GM12878 (cell line): Measurements from ENCODE around the gene CFAP54. TPM values are rescaled to one million over a fixed set of nuclear protein-coding genes. Genes with fewer than 3 reads are reported as not detected.

Experiments
- ATAC-seq: fragments of 200-7000 bp; cut with Tn5 transposase; 3 replicates; pipeline ENCODE4 v1.9.1; 2020; ENCODE audit warnings: mild to moderate bottlenecking, moderate library complexity
- BruUV-seq: library from RNA; stranded (reverse); fragments of 400-500 nt; replicated peaks from 2 replicates; lab custom pipeline; 2021; lab: Mats Ljungman, UMichigan
- CTCF ChIA-PET: fragments of 300-600 bp; sonication (Branson Sonifier 250); formaldehyde crosslinking; extraction: SDS; loops from one replicate; lab custom pipeline; 2021; ENCODE audit warnings: inconsistent platforms; lab: Yijun Ruan, JAX
- POLR2A ChIA-PET: fragments of 350-600 bp; formaldehyde crosslinking; extraction: SDS; loops from one replicate; lab custom pipeline; 2021; ENCODE audit warnings: inconsistent platforms; lab: Charles Lee
- RAD21 ChIA-PET: fragments of 300-600 bp; sonication (Branson Sonifier 250); formaldehyde crosslinking; loops from one replicate; lab custom pipeline; 2023; ENCODE audit warnings: antibody characterized with exemption; ENCODE audit not compliant: unreplicated experiment; lab: Charles Lee
- SMC1A ChIA-PET: fragments of 300-600 bp; sonication (Branson Sonifier 250); formaldehyde crosslinking; loops from one replicate; lab custom pipeline; 2023; ENCODE audit not compliant: unreplicated experiment, uncharacterized antibody; lab: Charles Lee
- DNase-seq: peaks from one replicate; pipeline ENCODE4 v3.0.0-alpha.2; 2011; ENCODE audit warnings: low read depth, low spot score
- FAIRE-seq: peaks from 3 replicates; lab custom pipeline; 2011; peaks lifted over from hg19 to GRCh38; lab: Jason Lieb, UNC
- H2AFZ ChIP-seq: 2 replicates; pipeline ENCODE4 v1.6.0; 2011; ENCODE audit warnings: low read depth, low read length, control low read depth; ENCODE audit not compliant: control insufficient read depth
- H3K27ac ChIP-seq: 2 replicates; pipeline ENCODE4 v1.5.1; 2011; ENCODE audit warnings: control low read depth; ENCODE audit not compliant: control insufficient read depth, insufficient read depth
- H3K27me3 ChIP-seq, 2 experiments: replicated peaks in 1 of 2; 2 replicates each; pipeline versions ENCODE4 v1.6.0 to v1.6.1; 2011; ENCODE audit warnings: low read length in 1 of 2; ENCODE audit not compliant: control insufficient read depth in 2 of 2, insufficient read depth in 2 of 2
- H3K36me3 ChIP-seq, 2 experiments: 2 replicates each; pipeline ENCODE4 v1.5.1; 2011; ENCODE audit warnings: low read length in 1 of 2; ENCODE audit not compliant: control insufficient read depth in 2 of 2, insufficient read depth in 2 of 2
- H3K4me1 ChIP-seq: 2 replicates; pipeline ENCODE4 v1.6.1; 2011; ENCODE audit warnings: mild to moderate bottlenecking, low read length, moderate library complexity, mixed read lengths; ENCODE audit not compliant: control insufficient read depth, insufficient read depth
- H3K4me2 ChIP-seq: 2 replicates; pipeline ENCODE4 v1.6.0; 2011; ENCODE audit warnings: control low read depth; ENCODE audit not compliant: control insufficient read depth, insufficient read depth
- H3K4me3 ChIP-seq: fragments of 200-600 bp; sonication (generic); 2 replicates; pipeline ENCODE4 v1.5.1; 2016
- H3K79me2 ChIP-seq: 2 replicates; pipeline ENCODE4 v1.6.0; 2011; ENCODE audit warnings: low read length; ENCODE audit not compliant: control insufficient read depth, insufficient read depth
- H3K9ac ChIP-seq: 2 replicates; pipeline ENCODE4 v1.8.0; 2011; ENCODE audit warnings: low read length, control low read depth, mixed read lengths; ENCODE audit not compliant: control insufficient read depth, insufficient read depth
- H3K9me3 ChIP-seq: replicated peaks from 3 replicates; pipeline ENCODE4 v1.5.1; 2011; ENCODE audit warnings: mild to moderate bottlenecking, low read length; ENCODE audit not compliant: control insufficient read depth, insufficient read depth
- H4K20me1 ChIP-seq: 2 replicates; pipeline ENCODE4 v1.6.0; 2011; ENCODE audit not compliant: control insufficient read depth, insufficient read depth
- CHD1 ChIP-seq: IDR thresholded peaks from 2 replicates; pipeline ENCODE4 v1.6.1; 2012; ENCODE audit warnings: low read depth, low read length, improper control_type of control experiment
- CREB1 ChIP-seq: IDR thresholded peaks from 2 replicates; pipeline ENCODE4 v1.6.1; 2012; ENCODE audit warnings: low read depth, mild to moderate bottlenecking, inconsistent platforms
- ETV6 ChIP-seq, 2 experiments: fragments of 450-650 bp in 1 of 2; IDR thresholded peaks in 1 of 2; conservative IDR thresholded peaks in 1 of 2; 2 replicates each; pipeline ENCODE4 v1.6.1; 2014; ENCODE audit warnings: antibody characterized with exemption in 1 of 2, borderline replicate concordance in 1 of 2, low read depth in 1 of 2, mild to moderate bottlenecking in 1 of 2, moderate library complexity in 1 of 2
- JUNB ChIP-seq: IDR thresholded peaks from 2 replicates; pipeline ENCODE4 v1.6.1; 2016; ENCODE audit warnings: antibody characterized with exemption, mild to moderate bottlenecking
- LARP7 ChIP-seq: fragments of 450-650 bp; IDR thresholded peaks from 2 replicates; pipeline ENCODE4 v1.6.1; 2017; ENCODE audit warnings: mild to moderate bottlenecking
- PKNOX1 ChIP-seq: fragments of 450-650 bp; IDR thresholded peaks from 2 replicates; pipeline ENCODE4 v1.6.1; 2016; ENCODE audit warnings: mild to moderate bottlenecking
- SMC3 ChIP-seq: IDR thresholded peaks from 2 replicates; pipeline ENCODE4 v1.6.1; 2011; ENCODE audit warnings: low read length, improper control_type of control experiment, borderline replicate concordance
- STAT3 ChIP-seq: IDR thresholded peaks from 2 replicates; pipeline ENCODE4 v1.6.1; 2011; ENCODE audit warnings: low read depth, low read length, improper control_type of control experiment
- ZBED1 ChIP-seq: IDR thresholded peaks from 2 replicates; pipeline ENCODE4 v1.6.1; 2016; ENCODE audit warnings: borderline replicate concordance
- ZBTB4 ChIP-seq: fragments of 450-650 bp; formaldehyde crosslinking; IDR thresholded peaks from 2 replicates; pipeline ENCODE4 v1.4.0; 2022; ENCODE audit warnings: mild to moderate bottlenecking, moderate library complexity
- ZNF274 ChIP-seq: IDR thresholded peaks from one replicate; pipeline ENCODE4 v1.8.0; 2011; ENCODE audit not compliant: insufficient read length, insufficient read depth
- ZNF622 ChIP-seq: fragments of 450-650 bp; IDR thresholded peaks from 2 replicates; pipeline ENCODE4 v1.6.1; 2017; ENCODE audit warnings: mild to moderate bottlenecking, inconsistent platforms
- WGBS: methylation state at CpG from one replicate; pipeline ENCODE4 v1.1.6; 2016; ENCODE audit warnings: low lambda C conversion rate; ENCODE audit not compliant: insufficient replicate concordance, insufficient coverage; ENCODE audit errors: missing lambda C conversion rate; 5-methylcytosine and 5-hydroxymethylcytosine counted together
- in situ Hi-C: fragments of 300-500 bp; cut with MboI; formaldehyde crosslinking; loops from 9 replicates; pipeline ENCODE4 v1.14.3; 2018; ENCODE audit warnings: mixed read lengths
- intact Hi-C: fragments of 100-400 bp; cut with micrococcal nuclease; formaldehyde crosslinking; loops from one replicate; pipeline ENCODE4 v1.14.2; 2022; ENCODE audit not compliant: unreplicated experiment
- polyA plus RNA-seq, 11 experiments: library from polyadenylated mRNA; depleted of rRNA in 4 of 11; unstranded in 6 of 11; stranded (reverse) in 5 of 11; fragments of >200 nt; fragmentation: Nextera tagmentation in 4 of 11; fragmentation: Illumina TruSeq in 1 of 11; extraction: Ambion mirVana in 4 of 11; extraction: Trizol in 1 of 11; gene quantifications; 1 replicate in 1 of 11; 2 replicates in 10 of 11; pipeline versions ENCODE4 v1.2.1 to v1.2.3, GENCODE V29; 2011 to 2016; ENCODE audit warnings: inconsistent platforms in 2 of 11, missing spikeins in 2 of 11, low read depth in 1 of 11
- total RNA-seq, 4 experiments: library from RNA; depleted of rRNA in 3 of 4; stranded (reverse); fragments of >200 nt in 3 of 4; fragmentation: Illumina TruSeq in 1 of 4; extraction: Trizol in 1 of 4; gene quantifications; 2 replicates each; pipeline versions ENCODE4 v1.2.1 to v1.2.3, GENCODE V29; 2013 to 2021

The CFAP54 gene
- total and polyA plus RNA-seq, 10 of the 15 experiments (the other 5 are each of a cell fraction or from before 2014, with no cell fraction given): 0.19 to 1.5 (median 0.56) TPM

GRCh38 chr12:96444399-96444798, 45.0 kb upstream of the CFAP54 start (continued):
- TF ChIP-seq ZBED1 (no peak), STAT3 (no peak), CHD1 (no peak), ZNF274 (no peak), ZBTB4 (CRISPR knock-in tag) (no peak), LARP7 (no peak)

GRCh38 chr12:96445691-96446583, 43.4 kb upstream of the CFAP54 start:
- Histone ChIP-seq H3K4me2 (0 out of 2 replicates have a peak overlapping the region, but pooled peaks have one; percentile 3), H3K4me3 (no peak overlapping the region)
- BruUV-seq: no TSS peak

More at GRCh38 chr12:96445691-96446583, 43.4 kb upstream of the CFAP54 start:
- no peaks in the 10 kb centered on the region for H4K20me1 ChIP-seq
- POLR2A ChIA-PET: interaction anchor here (1.7 kb wide), 1 partner anchor 9 kb away, joined by 5 read pairs; no protein-coding TSS in a partner anchor
- H2AFZ ChIP-seq: peak overlapping the region; percentile 44; the same call in 1 of the 2 replicates
- in situ Hi-C loops: no loop called here
- SMC1A ChIA-PET: interaction anchor here (0.8 to 1.3 kb wide), 4 partner anchors 8 to 91 kb away, joined by 3 to 13 read pairs (median 3); no protein-coding TSS in a partner anchor
- H3K9me3 ChIP-seq: no peaks in the 10 kb centered on the region; the same call in 2 of the 3 replicates
- RAD21 ChIA-PET: no interaction called here
- no peaks in the 10 kb centered on the region for H3K27me3 ChIP-seq
- CTCF ChIA-PET: interaction anchor here (1.1 to 1.7 kb wide), 5 partner anchors 8 to 42 kb away, joined by 3 to 7 read pairs (median 5); no protein-coding TSS in a partner anchor
- DNase-seq (peak; percentile 53), ATAC-seq (peak; percentile 99), FAIRE-seq (peak; percentile 96)
- TF ChIP-seq SMC3 (no peak), CREB1 (peak; percentile 48; the same call in 1 of the 2 replicates), JUNB (0 out of 2 replicates have a peak, but pooled peaks have one; percentile 8), ETV6 (conservative IDR thresholded peaks at IDR 0.05 in 1 of 2, IDR thresholded peaks at IDR 0.05 in 1 of 2; ENCODE audit: borderline replicate concordance in 1 of 2, low read depth in 1 of 2) (peak in 1 of 2 experiments; percentile 40; a peak in 1 of 4 replicates), PKNOX1 (0 out of 2 replicates have a peak, but pooled peaks have one; percentile 11), ZNF622 (no peak)
- no peaks in the 10 kb centered on the region for H3K36me3 ChIP-seq
- 42% methylated on average over 6 of the region's 6 CpGs for WGBS
- no peaks in the 10 kb centered on the region for H3K4me1 ChIP-seq
- intact Hi-C loops: no loop called here
- no peak overlapping the region for H3K9ac ChIP-seq
- H3K79me2 ChIP-seq: no peaks in the 10 kb centered on the region
- H3K27ac ChIP-seq: no peak overlapping the region
